Cardiac muscle cell (in vitro differentiated cells and primary cell): ENCODE data around the gene TSC22D1. TPM values are rescaled to one million over a fixed set of nuclear protein-coding genes. Genes with fewer than 3 reads are reported as not detected.
A peak's percentile ranks its signal among the peaks of the same experiment; 100 is the strongest.

ENCODE experiments used
- DNase-seq, 2 donors: peaks; one replicate each; pipeline versions ENCODE4 v3.0.0 to v3.0.0-alpha.2; 2010 to 2017; ENCODE audit warnings: low read depth in 1 of 2, low spot score in 1 of 2
- H3K27ac ChIP-seq: fragments of 200-600 bp; sonication (generic); 2 replicates; pipeline ENCODE4 v1.5.1; 2016
- H3K27me3 ChIP-seq: fragments of 200-600 bp; sonication (generic); 2 replicates; pipeline ENCODE4 v1.6.0; 2016; ENCODE audit warnings: control low read depth
- H3K36me3 ChIP-seq: fragments of 200-600 bp; sonication (generic); 2 replicates; pipeline ENCODE4 v1.5.1; 2016; ENCODE audit warnings: control low read depth
- H3K4me1 ChIP-seq: fragments of 200-600 bp; sonication (generic); 2 replicates; pipeline ENCODE4 v1.8.1; 2017; ENCODE audit warnings: low read depth, mild to moderate bottlenecking, mixed run types
- H3K4me3 ChIP-seq: fragments of 200-600 bp; sonication (generic); 2 replicates; pipeline ENCODE4 v1.5.1; 2016; ENCODE audit warnings: mild to moderate bottlenecking
- H3K9me3 ChIP-seq: fragments of 200-600 bp; sonication (generic); 2 replicates; pipeline ENCODE4 v1.5.1; 2017; ENCODE audit warnings: low read depth, mild to moderate bottlenecking, control low read depth
- polyA plus RNA-seq: library from polyadenylated mRNA; unstranded; fragments of >200 nt; fragmentation: Nextera tagmentation; extraction: Ambion mirVana; gene quantifications from 2 replicates; pipeline ENCODE4 v1.2.1, GENCODE V29; 2016
- total RNA-seq: library from RNA; depleted of rRNA; stranded (reverse); fragments of >200 nt; gene quantifications from 2 replicates; pipeline ENCODE4 v1.2.3, GENCODE V29; 2016
- TF ChIP-seq, protein P1 (sequence below): IDR thresholded peaks from 2 replicates; pipeline ENCODE4 v1.5.1; 2012; ENCODE audit warnings: low read depth, mild to moderate bottlenecking, low read length

The TSC22D1 gene
- total and polyA plus RNA-seq, 2 experiments from 2014 or later, result 226 to 455 TPM

DNA sequence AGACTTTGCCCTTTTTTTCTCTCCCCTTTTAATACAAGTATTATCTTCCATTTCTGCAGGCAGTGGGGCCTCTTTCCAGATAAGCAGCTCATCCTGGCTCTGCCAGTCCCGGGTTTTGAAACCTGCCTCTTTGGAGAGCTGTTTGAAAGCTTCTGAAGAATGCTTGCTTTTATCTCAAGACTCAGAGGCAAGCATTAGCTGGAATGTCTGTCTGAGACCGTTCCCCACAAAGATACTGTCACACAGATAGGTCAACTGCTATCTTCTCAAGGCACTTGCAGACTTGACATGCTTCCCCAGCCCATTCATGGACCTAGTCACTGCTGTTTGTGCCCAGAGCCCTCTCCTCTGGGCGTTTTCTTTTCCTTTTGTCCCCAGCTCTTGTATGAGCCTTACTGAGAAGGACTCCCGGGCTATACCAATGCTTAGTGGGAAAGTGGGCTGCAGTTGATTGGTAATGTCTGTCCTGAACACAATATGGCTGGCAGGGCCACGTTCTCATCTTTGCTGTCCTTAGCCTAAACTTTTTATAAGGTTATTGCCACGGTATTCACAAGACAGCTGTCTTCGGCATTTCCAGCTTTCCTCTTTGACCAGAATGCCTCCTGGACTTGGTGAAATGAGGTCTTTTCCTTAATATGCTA, 189.1 kb downstream of the TSC22D1 start:
- TF ChIP-seq, protein P1, sequence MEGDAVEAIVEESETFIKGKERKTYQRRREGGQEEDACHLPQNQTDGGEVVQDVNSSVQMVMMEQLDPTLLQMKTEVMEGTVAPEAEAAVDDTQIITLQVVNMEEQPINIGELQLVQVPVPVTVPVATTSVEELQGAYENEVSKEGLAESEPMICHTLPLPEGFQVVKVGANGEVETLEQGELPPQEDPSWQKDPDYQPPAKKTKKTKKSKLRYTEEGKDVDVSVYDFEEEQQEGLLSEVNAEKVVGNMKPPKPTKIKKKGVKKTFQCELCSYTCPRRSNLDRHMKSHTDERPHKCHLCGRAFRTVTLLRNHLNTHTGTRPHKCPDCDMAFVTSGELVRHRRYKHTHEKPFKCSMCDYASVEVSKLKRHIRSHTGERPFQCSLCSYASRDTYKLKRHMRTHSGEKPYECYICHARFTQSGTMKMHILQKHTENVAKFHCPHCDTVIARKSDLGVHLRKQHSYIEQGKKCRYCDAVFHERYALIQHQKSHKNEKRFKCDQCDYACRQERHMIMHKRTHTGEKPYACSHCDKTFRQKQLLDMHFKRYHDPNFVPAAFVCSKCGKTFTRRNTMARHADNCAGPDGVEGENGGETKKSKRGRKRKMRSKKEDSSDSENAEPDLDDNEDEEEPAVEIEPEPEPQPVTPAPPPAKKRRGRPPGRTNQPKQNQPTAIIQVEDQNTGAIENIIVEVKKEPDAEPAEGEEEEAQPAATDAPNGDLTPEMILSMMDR, result no peak
- Histone ChIP-seq H3K9me3 (no peaks in the 10 kb centered on the region), H3K27ac (peak overlapping the region; percentile 95), H3K27me3 (no peaks in the 10 kb centered on the region), H3K36me3 (no peaks in the 10 kb centered on the region), H3K4me1 (peaks cover 71% of the 10 kb centered on the region), H3K4me3 (no peak overlapping the region)
- DNase-seq, result peak; percentile 27 to 29

DNA sequence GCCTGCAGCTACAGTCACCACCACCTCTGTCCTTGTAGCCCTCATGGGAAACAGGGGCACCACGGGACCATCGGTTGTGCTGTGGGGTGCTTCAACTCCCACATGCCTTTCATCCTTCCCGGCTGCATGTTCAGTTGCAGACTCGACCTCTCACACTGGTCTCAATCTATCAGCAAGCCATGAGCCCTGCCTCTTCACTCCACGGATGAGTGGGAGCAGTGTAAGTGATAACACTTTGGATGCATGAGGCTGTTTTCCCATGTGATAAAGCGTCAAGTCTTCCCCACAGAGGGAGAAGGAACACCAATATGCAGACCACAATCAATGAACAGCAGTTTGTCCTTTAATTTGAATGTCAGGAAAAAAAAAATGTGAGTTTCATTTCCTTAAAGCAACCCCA, 190.3 kb downstream of the TSC22D1 start:
- peak in 1 of 2 donors; percentile 22 for DNase-seq
- H3K27me3 ChIP-seq, result no peaks in the 10 kb centered on the region
- TF ChIP-seq, protein P1, result no peak
- H3K36me3 ChIP-seq, result no peaks in the 10 kb centered on the region
- H3K27ac ChIP-seq, result peak overlapping the region; percentile 95
- no peaks in the 10 kb centered on the region for H3K9me3 ChIP-seq
- H3K4me3 ChIP-seq, result no peak overlapping the region
- peaks cover 66% of the 10 kb centered on the region for H3K4me1 ChIP-seq

DNA sequence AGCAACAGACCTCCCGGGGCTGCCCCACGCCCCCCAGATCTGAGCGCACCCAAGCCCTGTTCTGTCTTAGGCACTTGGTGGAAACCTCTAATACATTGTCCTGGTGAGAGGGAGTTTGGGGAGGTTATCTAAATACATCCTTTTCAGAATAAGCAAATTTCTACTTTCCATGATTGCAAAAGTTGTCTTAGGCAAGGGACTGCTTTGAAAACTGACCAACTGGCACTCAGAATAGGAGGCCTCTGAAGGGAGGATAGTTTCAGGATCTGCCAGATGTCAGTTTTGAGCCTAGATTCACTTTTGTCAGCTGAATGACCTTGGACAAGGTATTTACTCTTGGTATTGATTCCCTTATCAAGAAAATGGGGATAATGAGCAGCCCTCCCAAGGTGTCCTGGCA, 190.7 kb downstream of the TSC22D1 start:
- Histone ChIP-seq H3K9me3 (no peaks in the 10 kb centered on the region), H3K27me3 (no peaks in the 10 kb centered on the region), H3K4me1 (peaks cover 62% of the 10 kb centered on the region), H3K36me3 (no peaks in the 10 kb centered on the region), H3K4me3 (no peak overlapping the region), H3K27ac (peak overlapping the region; percentile 95)
- TF ChIP-seq, protein P1, result no peak
- no peak for DNase-seq

DNA sequence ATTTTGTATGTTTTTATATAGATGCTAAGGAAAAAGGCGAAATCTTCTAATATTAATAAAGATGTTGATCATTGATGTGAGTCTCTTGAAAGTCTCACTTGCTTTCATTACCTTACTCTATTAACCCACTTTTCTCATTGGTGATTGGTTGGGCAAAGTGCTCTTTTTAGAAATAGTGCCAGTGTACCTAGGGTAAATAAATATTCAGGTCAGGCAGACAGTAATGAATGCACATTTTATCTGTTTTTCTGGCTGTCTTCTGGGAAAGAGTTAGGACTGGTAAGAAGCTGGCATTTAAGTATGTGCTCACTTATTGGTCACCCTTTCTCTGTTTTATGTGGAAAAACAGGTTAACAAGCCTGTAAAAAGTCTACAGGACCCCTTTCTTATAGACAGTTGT, 191.4 kb downstream of the TSC22D1 start:
- no peak overlapping the region for H3K4me3 ChIP-seq
- TF ChIP-seq, protein P1, result no peak
- H3K4me1 ChIP-seq, result peaks cover 61% of the 10 kb centered on the region
- H3K9me3 ChIP-seq, result no peaks in the 10 kb centered on the region
- no peaks in the 10 kb centered on the region for H3K27me3 ChIP-seq
- no peaks in the 10 kb centered on the region for H3K36me3 ChIP-seq
- peak overlapping the region; percentile 95 for H3K27ac ChIP-seq
- no peak for DNase-seq

DNA sequence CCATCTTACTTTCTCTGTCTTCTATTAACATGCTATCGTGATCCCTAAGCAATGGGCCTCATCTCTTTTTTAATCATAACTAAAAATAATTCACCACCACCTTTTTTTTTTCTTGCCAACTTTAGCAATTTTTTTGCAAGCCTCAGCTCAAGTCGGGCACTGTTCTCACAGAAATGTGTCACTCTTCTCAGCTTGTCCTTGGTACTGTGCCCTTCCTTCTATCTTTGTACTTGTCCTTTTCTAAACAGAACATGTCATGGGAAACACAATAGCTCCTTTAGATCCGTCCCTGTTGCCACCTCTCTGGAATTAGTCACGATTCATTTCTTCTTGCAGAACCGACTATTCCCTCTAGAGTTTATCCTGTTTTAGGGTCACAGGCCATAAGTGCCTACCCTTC, 192.2 kb downstream of the TSC22D1 start:
- no peak for DNase-seq
- Histone ChIP-seq H3K36me3 (no peaks in the 10 kb centered on the region), H3K27ac (no peak overlapping the region), H3K4me1 (peaks cover 56% of the 10 kb centered on the region), H3K27me3 (no peaks in the 10 kb centered on the region), H3K9me3 (no peaks in the 10 kb centered on the region), H3K4me3 (no peak overlapping the region)
- TF ChIP-seq, protein P1, result no peak
